Right lobe of liver (tissue), 4 donors: ENCODE results near the gene NCEH1.

Experiments
- POLR2A ChIP-seq: fragments of 450-650 bp; IDR thresholded peaks from one replicate; pipeline ENCODE4 v1.6.1; 2017; ENCODE audit warnings: antibody characterized with exemption, mild to moderate bottlenecking
- TF ChIP-seq, protein P1 (sequence below), 4 donors: fragments of 200-600 bp in 3 of 4; fragments of 450-650 bp in 1 of 4; IDR thresholded peaks; one replicate each; pipeline versions ENCODE4 v1.5.1 to v1.8.0; 2016 to 2022; ENCODE audit warnings: antibody characterized with exemption in 4 of 4, mild to moderate bottlenecking in 2 of 4
- donor health status: DM: no; HTN: no; CAD: no.
- donor health status: DM: no; HTN: no; CAD: no.
- donor health status: DM: no; HTN: yes; CAD: no.

- TF ChIP-seq, protein P1, sequence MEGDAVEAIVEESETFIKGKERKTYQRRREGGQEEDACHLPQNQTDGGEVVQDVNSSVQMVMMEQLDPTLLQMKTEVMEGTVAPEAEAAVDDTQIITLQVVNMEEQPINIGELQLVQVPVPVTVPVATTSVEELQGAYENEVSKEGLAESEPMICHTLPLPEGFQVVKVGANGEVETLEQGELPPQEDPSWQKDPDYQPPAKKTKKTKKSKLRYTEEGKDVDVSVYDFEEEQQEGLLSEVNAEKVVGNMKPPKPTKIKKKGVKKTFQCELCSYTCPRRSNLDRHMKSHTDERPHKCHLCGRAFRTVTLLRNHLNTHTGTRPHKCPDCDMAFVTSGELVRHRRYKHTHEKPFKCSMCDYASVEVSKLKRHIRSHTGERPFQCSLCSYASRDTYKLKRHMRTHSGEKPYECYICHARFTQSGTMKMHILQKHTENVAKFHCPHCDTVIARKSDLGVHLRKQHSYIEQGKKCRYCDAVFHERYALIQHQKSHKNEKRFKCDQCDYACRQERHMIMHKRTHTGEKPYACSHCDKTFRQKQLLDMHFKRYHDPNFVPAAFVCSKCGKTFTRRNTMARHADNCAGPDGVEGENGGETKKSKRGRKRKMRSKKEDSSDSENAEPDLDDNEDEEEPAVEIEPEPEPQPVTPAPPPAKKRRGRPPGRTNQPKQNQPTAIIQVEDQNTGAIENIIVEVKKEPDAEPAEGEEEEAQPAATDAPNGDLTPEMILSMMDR (IDR thresholded peaks at IDR 0.05), result no peak
- TF ChIP-seq POLR2A, result no peak
Observed at GRCh38 chr3:172702256-172702655, 8.6 kb downstream of the NCEH1 start.
